Measurements from ENCODE around the gene THG1L. TPM values are rescaled to one million over a fixed set of nuclear protein-coding genes. Genes with fewer than 3 reads are reported as not detected.
"Not testable (repeated sequence)": the region's sequence is repeated elsewhere in the genome, so short reads cannot be mapped to it uniquely, and the experiment has no call there.

Gene THG1L
- polyA plus RNA-seq, 1 donor, result 26.9 TPM

DNA sequence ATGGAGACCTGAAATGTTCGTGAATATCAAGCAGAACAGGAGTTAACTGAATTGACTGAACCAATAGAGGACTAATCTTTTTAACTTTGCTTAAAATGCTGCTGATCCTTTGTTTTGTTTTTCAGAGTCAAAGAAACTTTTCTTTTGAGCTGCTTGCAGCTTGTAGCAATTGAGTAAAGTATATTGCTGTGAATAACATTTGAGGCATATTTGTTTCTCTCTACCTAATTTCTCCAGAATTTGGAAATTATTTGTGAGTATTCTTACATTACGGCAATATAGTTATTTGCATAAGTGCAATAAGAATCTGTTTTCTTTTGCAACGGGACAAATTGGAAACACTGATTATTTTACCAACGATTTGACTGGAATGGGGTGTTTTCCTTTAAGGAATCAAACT, 32.5 kb upstream of the THG1L start:
- not testable (repeated sequence) for H3K4me3 ChIP-seq (ENCODE audit: low read length); H3K27me3 ChIP-seq (ENCODE audit: control insufficient read depth, insufficient read depth, low read length); DNase-seq; H3K36me3 ChIP-seq (ENCODE audit: control insufficient read depth, insufficient read depth, low read length); H3K27ac ChIP-seq (ENCODE audit: low read length); H3K4me1 ChIP-seq (ENCODE audit: control insufficient read depth, insufficient read depth, low read length)
- H3K9me3 ChIP-seq (ENCODE audit: control insufficient read depth, low read depth, low read length), result peaks cover 18% of the 10 kb centered on the region
- 100% methylated on average over 1 of the region's 4 CpGs for WGBS (ENCODE audit: insufficient coverage, low lambda C conversion rate)

DNA sequence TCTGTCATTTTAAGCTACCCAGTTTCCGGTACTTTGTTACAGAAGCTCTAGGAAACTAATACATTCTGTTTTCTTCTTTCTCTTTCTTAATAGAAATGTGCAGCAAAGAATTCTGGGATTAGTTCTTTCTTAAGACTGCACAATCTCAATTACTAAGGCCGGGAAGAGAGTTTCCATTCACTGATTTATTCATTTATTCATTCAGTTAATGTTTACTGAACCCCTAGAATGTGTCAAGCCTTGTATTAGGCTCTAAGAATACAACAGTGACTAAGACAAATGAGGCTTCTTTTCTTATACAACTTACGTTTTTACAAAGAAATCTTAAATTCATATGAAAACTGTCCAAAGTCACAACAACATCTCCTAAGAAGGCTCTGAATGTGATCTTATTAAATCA, 27.5 kb upstream of the THG1L start:
- no peaks in the 10 kb centered on the region for H3K4me1 ChIP-seq (ENCODE audit: control insufficient read depth, insufficient read depth, low read length)
- WGBS (ENCODE audit: insufficient coverage, low lambda C conversion rate), result 83% methylated on average over 3 of the region's 3 CpGs
- no peaks in the 10 kb centered on the region for H3K27me3 ChIP-seq (ENCODE audit: control insufficient read depth, insufficient read depth, low read length)
- no peaks in the 10 kb centered on the region for H3K36me3 ChIP-seq (ENCODE audit: control insufficient read depth, insufficient read depth, low read length)
- no peak overlapping the region for H3K27ac ChIP-seq (ENCODE audit: low read length)
- no peak for DNase-seq
- peaks cover 7% of the 10 kb centered on the region for H3K9me3 ChIP-seq (ENCODE audit: control insufficient read depth, low read depth, low read length)
- H3K4me3 ChIP-seq (ENCODE audit: low read length), result no peak overlapping the region

DNA sequence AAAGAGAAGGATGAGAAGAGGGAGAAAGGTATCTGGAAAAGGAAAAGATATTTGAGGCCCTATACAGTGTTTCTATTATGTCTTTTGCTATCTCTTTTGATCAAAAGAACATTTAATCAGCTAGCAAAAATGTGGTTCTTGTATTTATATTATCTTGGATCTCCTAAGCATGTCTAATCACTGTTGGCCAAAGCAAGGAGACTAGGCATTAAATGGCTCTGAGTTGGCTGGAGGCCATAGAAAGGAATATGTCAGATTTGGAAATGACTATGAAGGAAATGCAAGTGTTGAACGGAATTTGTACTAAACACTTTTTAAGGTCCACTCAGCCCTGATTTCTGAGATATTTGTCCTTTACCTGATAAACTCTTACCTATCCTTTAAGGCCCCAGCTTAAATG, 22.4 kb upstream of the THG1L start:
- Histone ChIP-seq H3K4me1 (ENCODE audit: control insufficient read depth, insufficient read depth, low read length) (no peaks in the 10 kb centered on the region), H3K9me3 (ENCODE audit: control insufficient read depth, low read depth, low read length) (no peaks in the 10 kb centered on the region), H3K36me3 (ENCODE audit: control insufficient read depth, insufficient read depth, low read length) (no peaks in the 10 kb centered on the region), H3K27me3 (ENCODE audit: control insufficient read depth, insufficient read depth, low read length) (no peaks in the 10 kb centered on the region), H3K27ac (ENCODE audit: low read length) (no peak overlapping the region), H3K4me3 (ENCODE audit: low read length) (no peak overlapping the region)
- DNase-seq, result no peak
- WGBS (ENCODE audit: insufficient coverage, low lambda C conversion rate), result no CpG with 5 or more reads among the region's 1 CpG

DNA sequence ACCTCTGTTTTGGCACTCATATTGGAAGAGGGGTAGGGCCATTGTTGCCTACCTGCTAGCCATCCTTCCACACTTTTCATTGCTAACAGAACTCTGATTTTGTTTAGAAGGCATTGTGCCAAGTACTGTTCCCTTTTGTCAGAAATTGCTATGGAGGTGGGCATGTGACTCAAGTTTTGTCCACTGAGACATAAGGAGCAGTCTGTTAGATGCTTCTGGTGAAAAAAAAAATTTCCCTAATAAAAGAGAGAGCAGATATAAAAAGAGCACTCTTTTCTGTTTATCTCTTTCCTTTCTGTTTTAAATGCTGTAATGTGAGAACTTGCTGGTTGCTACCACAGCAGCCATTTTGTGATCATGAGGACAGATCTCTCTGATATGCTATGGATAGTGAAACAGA, 21.9 kb upstream of the THG1L start:
- no peaks in the 10 kb centered on the region for H3K27me3 ChIP-seq (ENCODE audit: control insufficient read depth, insufficient read depth, low read length)
- no peak overlapping the region for H3K4me3 ChIP-seq (ENCODE audit: low read length)
- no peaks in the 10 kb centered on the region for H3K9me3 ChIP-seq (ENCODE audit: control insufficient read depth, low read depth, low read length)
- no peak for DNase-seq
- H3K36me3 ChIP-seq (ENCODE audit: control insufficient read depth, insufficient read depth, low read length), result no peaks in the 10 kb centered on the region
- H3K4me1 ChIP-seq (ENCODE audit: control insufficient read depth, insufficient read depth, low read length), result no peaks in the 10 kb centered on the region
- no peak overlapping the region for H3K27ac ChIP-seq (ENCODE audit: low read length)

- no peak for DNase-seq
- Histone ChIP-seq H3K27me3 (ENCODE audit: control insufficient read depth, insufficient read depth, low read length) (no peaks in the 10 kb centered on the region), H3K36me3 (ENCODE audit: control insufficient read depth, insufficient read depth, low read length) (no peaks in the 10 kb centered on the region), H3K4me1 (ENCODE audit: control insufficient read depth, insufficient read depth, low read length) (no peaks in the 10 kb centered on the region), H3K9me3 (ENCODE audit: control insufficient read depth, low read depth, low read length) (no peaks in the 10 kb centered on the region), H3K27ac (ENCODE audit: low read length) (no peak overlapping the region), H3K4me3 (ENCODE audit: low read length) (no peak overlapping the region)
- WGBS (ENCODE audit: insufficient coverage, low lambda C conversion rate), result 89% methylated on average over 2 of the region's 3 CpGs
These were observed 20.8 kb upstream of the THG1L start for GRCh38 chr5:157710431-157710830.

DNA sequence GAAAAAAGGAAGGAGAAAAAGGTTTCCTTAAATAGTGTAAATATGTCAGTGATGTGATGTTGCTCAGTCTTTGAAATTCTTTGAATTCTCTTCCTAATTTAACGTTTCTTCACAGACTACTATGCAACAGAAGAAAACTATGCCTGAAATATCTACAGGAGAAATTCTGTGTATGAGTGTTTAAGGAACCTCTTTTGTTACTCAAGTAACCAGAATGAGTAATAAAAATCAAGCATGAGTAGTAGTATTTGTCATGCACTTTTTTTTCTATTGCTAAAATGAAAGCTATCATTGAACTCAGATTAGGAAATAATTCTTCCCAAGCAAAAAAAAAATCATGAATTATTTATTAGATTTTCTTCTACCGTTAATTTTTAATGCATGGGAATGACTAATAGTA, 20.3 kb upstream of the THG1L start:
- DNase-seq, result no peak
- H3K27me3 ChIP-seq (ENCODE audit: control insufficient read depth, insufficient read depth, low read length), result no peaks in the 10 kb centered on the region
- no peaks in the 10 kb centered on the region for H3K36me3 ChIP-seq (ENCODE audit: control insufficient read depth, insufficient read depth, low read length)
- no peaks in the 10 kb centered on the region for H3K4me1 ChIP-seq (ENCODE audit: control insufficient read depth, insufficient read depth, low read length)
- WGBS (ENCODE audit: insufficient coverage, low lambda C conversion rate), result 40% methylated on average over 1 of the region's 2 CpGs
- no peak overlapping the region for H3K4me3 ChIP-seq (ENCODE audit: low read length)
- no peaks in the 10 kb centered on the region for H3K9me3 ChIP-seq (ENCODE audit: control insufficient read depth, low read depth, low read length)
- H3K27ac ChIP-seq (ENCODE audit: low read length), result no peak overlapping the region

- Histone ChIP-seq H3K27me3 (ENCODE audit: control insufficient read depth, insufficient read depth, low read length) (no peaks in the 10 kb centered on the region), H3K27ac (ENCODE audit: low read length) (no peak overlapping the region), H3K4me3 (ENCODE audit: low read length) (no peak overlapping the region), H3K9me3 (ENCODE audit: control insufficient read depth, low read depth, low read length) (no peaks in the 10 kb centered on the region), H3K36me3 (ENCODE audit: control insufficient read depth, insufficient read depth, low read length) (no peaks in the 10 kb centered on the region), H3K4me1 (ENCODE audit: control insufficient read depth, insufficient read depth, low read length) (peaks cover 4% of the 10 kb centered on the region)
- no peak for DNase-seq
- no CpG with 5 or more reads among the region's 4 CpGs for WGBS (ENCODE audit: insufficient coverage, low lambda C conversion rate)
These were observed 17.2 kb upstream of the THG1L start for GRCh38 chr5:157713830-157714595.

- Histone ChIP-seq H3K27ac (ENCODE audit: low read length) (no peak overlapping the region), H3K4me3 (ENCODE audit: low read length) (no peak overlapping the region), H3K27me3 (ENCODE audit: control insufficient read depth, insufficient read depth, low read length) (no peaks in the 10 kb centered on the region), H3K4me1 (ENCODE audit: control insufficient read depth, insufficient read depth, low read length) (peaks cover 4% of the 10 kb centered on the region), H3K9me3 (ENCODE audit: control insufficient read depth, low read depth, low read length) (no peaks in the 10 kb centered on the region), H3K36me3 (ENCODE audit: control insufficient read depth, insufficient read depth, low read length) (no peaks in the 10 kb centered on the region)
- DNase-seq, result no peak
These were observed 16.7 kb upstream of the THG1L start for GRCh38 chr5:157714596-157714864.

GRCh38 chr5:157718519-157718918, 12.7 kb upstream of the THG1L start:
- peak; percentile 48 to 68 for DNase-seq
- H3K27ac ChIP-seq (ENCODE audit: low read length), result no peak overlapping the region

GRCh38 chr5:157719245-157719644, 12.0 kb upstream of the THG1L start:
- no peak for DNase-seq
- Histone ChIP-seq H3K27me3 (ENCODE audit: control insufficient read depth, insufficient read depth, low read length) (no peaks in the 10 kb centered on the region), H3K36me3 (ENCODE audit: control insufficient read depth, insufficient read depth, low read length) (no peaks in the 10 kb centered on the region), H3K27ac (ENCODE audit: low read length) (no peak overlapping the region), H3K4me1 (ENCODE audit: control insufficient read depth, insufficient read depth, low read length) (peaks cover 4% of the 10 kb centered on the region), H3K4me3 (ENCODE audit: low read length) (no peak overlapping the region), H3K9me3 (ENCODE audit: control insufficient read depth, low read depth, low read length) (no peaks in the 10 kb centered on the region)
- no CpG with 5 or more reads among the region's 2 CpGs for WGBS (ENCODE audit: insufficient coverage, low lambda C conversion rate)

More at GRCh38 chr5:157718519-157718918, 12.7 kb upstream of the THG1L start:
- no peaks in the 10 kb centered on the region for H3K27me3 ChIP-seq (ENCODE audit: control insufficient read depth, insufficient read depth, low read length)
- H3K9me3 ChIP-seq (ENCODE audit: control insufficient read depth, low read depth, low read length), result no peaks in the 10 kb centered on the region
- H3K4me3 ChIP-seq (ENCODE audit: low read length), result no peak overlapping the region
- H3K36me3 ChIP-seq (ENCODE audit: control insufficient read depth, insufficient read depth, low read length), result no peaks in the 10 kb centered on the region
- WGBS (ENCODE audit: insufficient coverage, low lambda C conversion rate), result no CpG with 5 or more reads among the region's 4 CpGs
- H3K4me1 ChIP-seq (ENCODE audit: control insufficient read depth, insufficient read depth, low read length), result peaks cover 4% of the 10 kb centered on the region

DNA sequence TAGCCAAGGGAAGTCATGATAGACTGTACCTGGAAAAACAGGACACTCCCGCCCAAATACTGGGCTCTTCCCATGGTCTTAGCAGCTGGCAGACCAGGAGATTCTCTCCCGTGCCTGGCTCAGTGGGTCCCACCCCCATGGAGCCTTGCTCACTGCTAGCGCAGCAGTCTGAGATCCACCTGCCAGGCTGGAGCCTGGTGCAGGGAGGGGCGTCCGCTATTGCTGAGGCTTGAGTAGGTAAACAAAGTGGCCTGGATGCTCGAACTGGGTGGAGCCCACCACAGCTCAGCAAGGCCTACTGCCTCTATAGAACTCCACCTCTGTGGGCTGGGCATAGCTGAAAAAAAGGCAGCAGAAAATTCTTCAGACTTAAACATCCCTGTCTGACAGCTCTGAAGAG, 10.1 kb upstream of the THG1L start:
- no peak for DNase-seq
- WGBS (ENCODE audit: insufficient coverage, low lambda C conversion rate), result no CpG with 5 or more reads among the region's 6 CpGs

More for the DNA sequence above, 10.1 kb upstream of the THG1L start:
- no peak overlapping the region for H3K27ac ChIP-seq (ENCODE audit: low read length)
- H3K36me3 ChIP-seq (ENCODE audit: control insufficient read depth, insufficient read depth, low read length), result no peaks in the 10 kb centered on the region
- no peaks in the 10 kb centered on the region for H3K9me3 ChIP-seq (ENCODE audit: control insufficient read depth, low read depth, low read length)
- no peak overlapping the region for H3K4me3 ChIP-seq (ENCODE audit: low read length)
- peaks cover 4% of the 10 kb centered on the region for H3K4me1 ChIP-seq (ENCODE audit: control insufficient read depth, insufficient read depth, low read length)
- H3K27me3 ChIP-seq (ENCODE audit: control insufficient read depth, insufficient read depth, low read length), result no peaks in the 10 kb centered on the region
